A204.1 (cell line): ENCODE measurements around the gene NCOR1.

Experiments used
- FAIRE-seq: peaks from 2 replicates; lab custom pipeline; 2012; peaks lifted over from hg19 to GRCh38; lab: Jason Lieb, UNC

Gene NCOR1

DNA sequence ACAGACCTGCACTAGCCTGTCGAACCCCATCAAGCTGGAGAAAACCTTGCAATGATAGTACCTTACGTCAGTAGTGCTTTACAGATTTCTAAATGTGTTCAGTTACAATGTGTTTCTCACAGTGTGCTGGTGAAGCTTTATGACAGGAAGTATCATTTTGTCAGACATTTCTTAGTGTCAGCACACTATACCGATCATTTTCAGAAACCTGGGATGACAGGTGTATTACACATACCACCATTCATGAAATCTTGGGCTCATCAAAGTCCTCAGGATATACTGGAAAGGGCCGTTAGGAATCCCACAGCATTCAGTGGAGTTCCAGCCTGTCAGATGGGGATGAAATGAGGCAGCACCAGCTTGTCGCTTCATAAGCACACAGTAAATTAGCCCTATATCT, 188.4 kb downstream of the NCOR1 start:
- FAIRE-seq = no peak

DNA sequence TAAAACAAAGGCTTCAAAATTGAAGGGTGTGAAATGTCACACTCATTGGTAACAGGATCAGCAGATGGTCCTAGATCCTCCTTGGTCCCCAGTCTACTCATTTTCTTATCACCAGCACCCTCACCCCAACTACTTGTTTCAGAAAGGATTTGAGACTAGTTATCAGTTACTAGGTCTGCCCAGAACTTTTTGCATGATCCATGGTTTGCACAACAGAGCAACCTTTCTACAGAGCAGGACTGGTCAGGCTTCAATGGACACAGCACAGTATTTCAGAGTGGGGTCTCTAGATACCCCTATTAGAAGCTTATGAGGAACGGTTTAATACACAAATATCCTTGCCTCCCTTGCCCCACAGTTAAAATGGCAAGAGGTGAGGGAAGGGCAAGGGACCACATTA, 190.1 kb downstream of the NCOR1 start:
- FAIRE-seq = no peak

DNA sequence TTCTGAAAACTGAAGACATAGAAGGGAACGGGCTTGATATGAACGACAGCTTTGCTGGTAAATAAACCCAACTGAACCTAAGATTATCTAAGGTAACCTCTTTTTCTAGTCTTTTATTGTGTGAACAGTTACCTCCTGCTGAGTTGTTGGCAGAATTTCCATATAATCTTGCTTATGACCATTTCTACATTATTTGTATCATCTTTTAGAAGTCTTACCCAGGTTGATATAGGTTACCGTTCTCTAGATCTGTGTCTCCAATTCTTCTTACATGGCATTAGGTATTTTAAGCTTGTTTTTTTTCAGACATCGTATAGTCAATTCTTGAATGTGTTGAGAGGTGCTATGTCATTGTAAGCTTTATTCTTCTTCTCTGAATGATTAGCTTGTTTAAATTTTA, 191.5 kb downstream of the NCOR1 start:
- no peak for FAIRE-seq

DNA sequence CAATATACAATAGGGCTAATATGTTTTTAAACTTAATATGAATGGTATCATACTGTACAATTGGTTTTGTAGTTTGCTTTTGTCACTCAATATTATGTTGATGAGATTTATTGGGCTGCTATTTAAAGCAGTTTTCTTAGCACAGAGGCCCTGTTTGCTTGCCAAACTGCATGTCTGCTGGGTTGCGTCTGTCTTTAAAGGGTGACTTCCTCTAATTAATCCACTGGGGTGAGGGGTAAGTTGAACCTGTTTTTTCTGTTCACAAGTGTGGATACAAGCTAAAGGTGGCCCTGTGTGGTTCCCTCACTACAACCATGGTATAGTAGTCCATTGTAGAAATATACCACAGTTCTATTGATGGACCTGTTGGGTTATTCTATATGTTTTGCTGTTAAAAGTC, 196.0 kb downstream of the NCOR1 start:
- FAIRE-seq = no peak

DNA sequence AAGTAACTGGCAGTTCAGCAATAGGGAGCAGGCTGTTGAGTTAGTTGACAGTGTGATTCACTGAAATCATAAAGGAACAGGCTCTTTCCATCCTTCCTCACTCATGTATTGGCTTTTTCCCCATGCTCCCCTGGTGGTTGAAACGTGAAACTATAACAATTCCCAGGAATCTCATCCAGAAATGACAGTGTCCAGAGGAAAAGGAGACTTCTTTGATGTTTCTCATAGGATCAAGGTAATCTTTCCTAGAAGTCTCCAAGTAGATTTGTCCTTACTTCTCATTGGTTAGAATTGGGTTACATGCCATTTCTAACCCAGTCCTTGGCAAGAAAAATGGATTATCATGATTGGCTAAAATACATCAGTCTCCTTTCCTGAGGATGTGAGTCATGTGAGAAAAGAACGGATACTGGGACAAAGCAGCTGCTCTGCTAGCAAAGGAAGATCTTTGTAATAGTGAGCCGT, 201.4 kb downstream of the NCOR1 start:
- FAIRE-seq = peak; percentile 27

DNA sequence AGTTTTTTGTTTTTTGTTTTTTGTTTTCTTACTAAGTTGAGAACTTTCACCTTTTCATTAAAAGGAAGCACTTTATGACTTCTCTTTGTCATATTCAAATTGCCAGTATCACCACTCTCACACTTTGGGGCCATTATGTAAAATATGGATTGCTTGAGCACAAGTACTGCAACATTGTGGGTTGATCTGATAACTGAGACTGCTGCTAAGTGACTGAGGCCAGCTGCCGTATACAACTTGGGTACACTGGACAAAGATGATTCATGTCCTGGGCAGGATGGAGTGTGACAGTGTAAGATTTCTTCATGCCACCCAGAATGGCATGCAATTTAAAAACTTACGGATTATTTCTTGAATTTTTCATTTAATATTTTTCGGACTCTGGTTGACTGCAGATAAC, 207.9 kb downstream of the NCOR1 start:
- FAIRE-seq = no peak

DNA sequence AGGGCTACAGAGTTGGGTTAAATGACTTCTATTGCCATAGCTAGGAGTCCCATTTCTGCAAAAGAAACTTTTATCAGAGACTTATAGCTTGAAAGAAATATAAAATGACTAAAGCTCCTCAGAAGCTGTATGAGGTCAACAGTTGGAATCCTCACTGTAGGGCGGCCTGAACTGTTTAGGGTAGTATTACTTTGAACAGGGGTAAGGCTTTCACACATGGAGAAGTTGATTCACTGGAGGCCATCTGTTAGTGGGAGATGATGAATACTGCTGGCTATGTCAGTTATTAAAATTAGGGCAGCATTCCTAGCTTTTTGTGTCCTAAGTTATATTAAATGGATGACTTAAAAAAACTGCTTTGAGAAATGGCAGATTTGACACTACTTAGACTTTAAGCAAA, 209.7 kb downstream of the NCOR1 start:
- no peak for FAIRE-seq

DNA sequence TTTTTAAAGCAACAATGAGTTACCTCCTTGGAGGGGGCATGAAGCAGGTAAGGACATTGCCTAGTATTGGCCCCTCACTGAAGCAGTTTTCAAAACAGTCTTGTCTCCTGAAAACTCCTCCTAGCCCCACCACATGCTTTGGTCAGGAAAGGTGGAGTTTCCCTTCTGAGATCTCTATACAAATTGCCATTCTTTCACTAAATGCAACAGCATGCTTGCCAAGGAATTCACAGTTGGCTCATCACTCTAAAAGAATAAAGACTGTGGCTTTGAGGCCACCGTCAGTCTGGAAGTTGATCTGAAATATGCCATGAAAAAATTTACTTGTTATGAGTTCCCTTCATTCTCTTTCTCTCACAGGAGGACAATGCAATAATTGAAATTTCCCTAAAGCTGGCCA, 211.5 kb downstream of the NCOR1 start:
- no peak for FAIRE-seq

DNA sequence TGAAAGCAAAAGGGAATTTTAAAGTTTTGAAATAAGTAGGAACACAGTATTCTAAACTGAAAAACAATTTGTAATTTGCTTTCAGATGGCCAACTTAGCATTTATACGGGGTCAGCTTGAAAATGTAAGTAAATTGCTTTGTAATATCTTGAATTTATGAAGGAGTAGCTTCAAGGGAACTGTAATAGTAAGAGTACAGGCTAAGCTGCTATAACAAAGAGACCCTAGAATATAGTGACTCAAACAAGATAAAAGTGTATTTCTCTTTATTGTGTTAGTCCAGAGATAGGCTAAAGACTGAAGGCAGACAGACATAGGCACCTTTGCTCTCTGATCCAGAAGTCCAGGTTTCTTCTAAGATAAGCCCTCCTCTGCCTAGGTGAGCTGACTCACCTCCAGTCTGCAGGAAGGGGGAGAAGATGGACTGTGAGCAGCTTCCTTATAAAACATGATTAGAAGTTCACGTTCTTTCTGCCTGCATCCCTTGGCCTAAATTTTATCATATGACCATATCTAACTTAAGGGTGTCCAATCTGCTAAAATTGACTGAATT, 212.6 kb downstream of the NCOR1 start:
- FAIRE-seq = no peak

DNA sequence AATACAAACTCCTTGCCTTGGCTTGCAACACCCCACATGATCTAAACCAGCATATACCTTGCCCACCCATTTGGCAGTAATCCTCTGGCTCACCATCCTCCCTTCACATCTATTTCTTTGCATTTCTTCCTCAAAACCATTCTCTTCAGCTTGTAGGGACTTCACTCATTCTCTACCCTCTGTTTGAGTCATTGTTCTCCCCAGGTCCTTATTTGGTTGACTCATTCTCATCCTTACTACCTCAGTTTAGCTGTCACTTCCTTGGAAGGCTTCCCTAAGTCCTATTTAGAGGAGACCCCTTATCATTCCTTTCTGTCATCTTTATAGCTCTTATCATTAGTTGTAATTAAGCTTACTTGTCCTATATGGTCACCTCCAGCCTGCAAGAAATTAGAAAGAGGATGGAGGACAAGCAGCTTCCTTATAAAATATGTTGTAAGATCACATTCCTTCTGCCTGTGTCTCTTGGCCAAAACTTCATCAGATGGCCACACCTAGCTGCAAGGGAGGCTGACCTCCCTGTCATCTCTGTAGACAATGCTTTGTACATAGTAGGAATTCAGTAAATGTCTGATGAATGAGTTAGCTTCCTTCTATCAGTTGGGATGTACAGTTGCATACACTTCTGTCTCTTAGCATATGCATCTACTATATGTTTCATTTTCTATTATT, 214.0 kb downstream of the NCOR1 start:
- FAIRE-seq = no peak

DNA sequence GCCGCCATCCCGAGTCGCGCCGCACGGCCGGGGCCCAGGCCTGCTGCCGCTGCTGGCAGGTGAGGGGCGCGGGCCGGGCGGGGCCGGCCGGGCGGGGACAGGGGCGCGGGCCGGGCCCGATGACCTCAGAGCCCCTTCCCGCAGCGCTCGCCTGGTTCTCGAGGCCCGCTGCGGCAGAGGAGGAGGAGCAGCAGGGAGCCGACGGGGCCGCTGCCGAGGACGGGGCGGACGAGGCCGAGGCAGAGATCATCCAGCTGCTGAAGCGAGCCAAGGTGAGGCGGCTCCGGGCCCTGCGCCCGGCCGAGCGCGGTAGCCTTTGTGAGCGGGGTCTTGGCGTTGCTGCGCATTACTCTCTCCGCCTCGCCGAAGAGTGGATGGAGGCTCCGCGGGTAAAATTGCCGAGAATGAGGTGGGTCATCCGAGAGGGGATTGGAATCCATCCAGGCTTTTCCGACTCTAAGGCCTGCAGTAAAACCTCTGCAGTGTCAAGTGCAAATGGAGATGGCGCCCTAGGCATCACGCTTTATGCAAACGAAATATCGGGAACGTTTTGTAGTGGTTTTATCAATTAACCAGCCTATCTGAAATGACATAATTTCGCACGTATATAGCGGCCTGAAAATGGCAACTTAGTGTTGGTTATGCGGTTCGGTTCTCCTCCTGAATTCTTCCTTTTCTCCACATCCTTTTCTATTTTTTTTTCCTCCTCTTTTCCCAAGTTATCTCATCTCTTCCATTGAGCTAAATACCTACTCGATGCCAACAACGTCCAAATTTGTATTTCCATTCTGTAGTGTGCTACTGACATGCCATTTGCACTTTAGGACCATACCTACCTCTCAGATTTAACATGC, 215.1 kb downstream of the NCOR1 start:
- no peak for FAIRE-seq

DNA sequence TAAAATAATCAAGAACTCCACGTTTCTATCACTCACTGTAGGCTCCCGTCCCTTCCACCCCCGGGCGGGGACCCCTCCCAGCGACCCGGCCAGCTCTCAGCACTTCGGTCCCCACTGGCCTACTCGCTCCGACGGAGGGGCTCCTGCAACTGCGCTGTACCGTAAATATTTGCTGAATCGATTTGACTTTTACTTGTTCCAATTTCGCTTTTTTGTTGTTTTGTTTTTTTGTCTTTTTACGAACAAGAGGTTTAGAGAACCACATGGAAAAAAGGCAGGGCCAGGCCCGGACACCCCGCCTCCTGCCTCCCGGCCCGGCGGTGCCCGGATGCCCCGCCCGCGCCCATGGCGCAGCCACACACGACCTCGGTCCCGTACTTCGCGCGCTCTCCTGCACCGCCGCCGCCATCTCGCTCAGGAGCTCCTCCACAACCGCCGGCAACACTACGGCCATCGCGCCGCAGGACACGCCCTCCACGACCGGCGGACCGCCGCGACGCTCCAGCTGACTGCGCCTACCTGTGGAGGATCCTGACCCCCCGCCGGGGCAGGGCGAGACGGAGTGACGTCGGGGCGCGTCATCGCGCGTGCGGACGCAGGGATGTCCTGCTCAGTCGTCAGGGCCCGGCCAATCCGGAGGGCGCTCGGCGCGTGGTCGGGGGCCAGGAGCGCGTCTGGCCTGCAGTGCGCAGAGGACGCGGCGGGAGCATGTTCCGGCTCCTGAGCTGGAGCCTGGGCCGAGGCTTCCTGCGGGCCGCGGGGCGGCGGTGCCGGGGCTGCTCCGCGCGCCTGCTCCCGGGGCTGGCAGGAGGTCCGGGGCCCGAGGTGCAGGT, 216.0 kb downstream of the NCOR1 start, which contains the start of the genes TTC19 and ZSWIM7:
Gene TTC19, plus strand, starts transcription at position 684 of the 833 bp plus-strand sequence. Its CDS starts 25 bp downstream, at position 709.
Gene ZSWIM7, minus strand, starts transcription at position 564 of the 833 bp plus-strand sequence. Its CDS starts 110 bp downstream, at position 454.
- no peak for FAIRE-seq

DNA sequence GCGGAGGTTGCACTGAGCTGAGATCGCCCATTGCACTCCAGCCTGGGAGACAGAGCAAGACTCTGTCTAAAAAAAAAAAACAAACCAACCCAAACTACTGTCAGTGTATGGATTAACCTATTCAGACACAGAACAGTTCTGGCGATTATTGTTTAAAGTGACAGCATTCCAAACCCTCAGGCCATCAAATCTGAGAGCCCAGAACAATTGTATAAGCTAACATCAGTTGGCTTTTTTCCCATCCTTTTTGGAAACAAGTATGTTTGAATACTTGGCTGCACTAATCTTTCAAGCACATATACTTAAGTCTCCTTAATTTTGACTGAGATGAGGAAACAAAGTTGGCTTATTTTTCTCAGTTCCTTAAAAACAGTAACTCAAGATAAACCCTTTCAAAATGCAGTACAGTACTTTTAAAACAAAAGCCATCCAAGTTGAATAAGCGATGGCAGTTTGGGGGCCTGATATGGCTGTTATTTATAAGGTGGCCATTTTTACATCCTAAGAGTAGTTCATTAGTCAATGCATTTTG, 217.2 kb downstream of the NCOR1 start:
- no peak for FAIRE-seq

DNA sequence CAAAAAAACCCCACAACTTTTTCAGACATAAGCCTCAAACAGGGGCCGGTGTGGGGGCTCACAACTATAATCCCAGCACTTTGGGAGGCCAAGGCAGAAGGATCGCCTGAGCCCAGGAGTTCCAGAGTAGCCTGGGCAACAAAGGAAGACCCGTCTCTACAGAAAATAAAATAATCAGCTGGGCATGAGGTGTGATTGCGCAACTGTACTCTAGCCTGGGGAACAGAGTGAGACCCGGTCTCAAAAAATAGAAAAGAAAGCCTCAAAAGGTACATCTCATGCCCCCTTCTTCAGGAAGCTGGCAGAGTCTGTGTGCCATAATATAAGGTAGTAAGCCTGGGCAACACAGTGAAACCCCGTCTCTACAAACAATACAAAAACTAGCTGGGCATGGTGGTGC, 219.0 kb downstream of the NCOR1 start:
- FAIRE-seq = no peak

DNA sequence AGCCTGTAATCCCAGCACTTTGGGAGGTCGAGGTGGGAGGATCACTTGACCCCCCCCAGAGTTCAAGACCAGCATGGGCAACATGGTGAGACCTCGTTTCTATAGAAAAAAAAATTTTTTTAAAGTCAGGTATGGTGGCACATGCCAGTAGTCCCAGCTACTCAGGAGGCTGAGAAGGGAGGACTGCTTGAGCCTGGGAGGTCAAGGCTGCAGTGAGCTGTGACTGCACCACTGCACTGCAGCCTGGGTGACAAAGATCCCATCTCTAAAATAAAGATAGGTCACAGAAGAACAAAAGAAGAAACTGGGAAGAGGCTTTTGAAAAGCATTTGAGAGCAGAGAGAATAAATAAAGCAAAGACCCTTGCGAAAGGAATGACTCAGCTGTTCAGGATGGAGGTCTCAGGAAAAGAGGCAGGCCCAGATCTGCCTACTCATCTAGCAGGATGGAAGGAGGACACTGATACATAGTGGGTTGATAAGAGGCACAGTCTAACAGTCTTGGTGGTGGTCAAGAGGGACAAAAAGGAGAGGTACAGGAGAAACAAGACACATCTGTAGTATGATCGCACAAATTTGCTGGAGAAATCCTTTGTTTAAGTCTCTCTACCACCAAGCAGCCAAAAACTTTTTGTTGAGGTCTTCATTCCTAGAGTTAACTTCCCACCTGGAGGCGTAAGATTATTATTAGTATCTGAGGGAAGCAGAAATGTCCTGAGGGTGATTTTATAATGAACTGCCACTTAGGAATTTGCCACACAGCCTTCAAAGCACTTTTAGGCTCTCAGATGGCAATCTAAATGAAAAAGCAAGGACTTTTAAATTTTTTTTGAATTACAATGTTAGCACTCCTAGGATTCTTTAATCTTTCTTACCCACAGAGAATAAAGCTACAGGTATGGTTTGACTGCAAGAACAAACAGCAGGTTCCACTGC, 233.4 kb downstream of the NCOR1 start:
- FAIRE-seq = no peak

DNA sequence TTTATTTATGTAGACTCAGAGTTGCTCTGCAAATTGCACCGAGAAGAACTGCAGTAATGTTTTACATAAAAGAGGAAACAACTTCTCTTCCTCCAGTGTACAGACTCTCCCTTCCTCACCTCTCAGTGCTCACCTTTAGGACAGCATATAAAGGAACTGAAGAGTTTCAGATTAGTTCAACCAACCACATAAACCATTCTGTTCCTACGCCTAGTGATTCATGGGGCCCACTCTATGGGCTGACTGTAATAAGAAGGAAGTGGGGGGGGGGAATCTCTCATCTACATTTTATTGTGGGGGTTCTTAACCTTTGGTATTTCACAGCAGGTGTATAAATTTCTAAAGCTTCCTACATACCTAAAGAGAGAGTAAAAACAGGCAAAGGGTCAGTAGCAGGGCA, 234.1 kb downstream of the NCOR1 start:
- no peak for FAIRE-seq
